HG03571 (cell line): ENCODE data around the gene BSG.

ENCODE experiments used
- ATAC-seq: cut with Tn5 transposase; IDR thresholded peaks from one replicate; pipeline ENCODE4 v1.9.1; 2021; ENCODE audit not compliant: unreplicated experiment

The BSG gene

DNA sequence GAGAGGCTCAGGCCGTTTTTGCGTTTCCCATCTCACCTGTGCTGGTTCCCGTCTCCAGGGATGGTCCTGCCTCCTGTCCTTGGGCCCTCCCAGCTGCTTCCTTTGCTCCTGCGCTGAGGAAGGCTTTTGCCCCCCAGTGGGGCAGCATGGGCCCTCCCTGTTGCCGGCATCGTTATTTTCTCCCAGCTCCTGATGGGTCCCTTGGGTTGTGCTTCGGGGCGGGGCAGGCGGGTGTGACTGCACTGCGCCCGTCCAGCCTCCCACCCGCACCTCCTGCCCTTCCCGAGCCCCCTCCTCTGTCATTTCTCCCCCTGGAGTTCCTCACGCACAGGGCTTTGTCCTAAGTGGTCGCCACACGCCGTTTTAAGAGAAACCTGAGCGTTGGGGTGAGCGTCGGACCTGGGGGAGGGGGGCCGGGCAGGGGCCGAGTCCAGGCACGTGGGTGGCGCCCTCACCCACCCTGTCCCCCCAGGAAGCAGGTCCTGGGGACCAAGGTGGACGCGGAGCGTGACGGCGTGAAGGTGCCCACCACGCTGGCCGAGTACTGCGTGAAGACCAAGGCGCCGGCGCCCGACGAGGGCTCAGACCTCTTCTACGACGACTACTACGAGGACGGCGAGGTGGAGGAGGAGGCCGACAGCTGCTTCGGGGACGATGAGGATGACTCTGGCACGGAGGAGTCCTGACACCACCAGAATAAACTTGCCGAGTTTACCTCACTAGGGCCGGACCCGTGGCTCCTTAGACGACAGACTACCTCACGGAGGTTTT lies 31.3 kb upstream of the BSG start:
- ATAC-seq: no peak

DNA sequence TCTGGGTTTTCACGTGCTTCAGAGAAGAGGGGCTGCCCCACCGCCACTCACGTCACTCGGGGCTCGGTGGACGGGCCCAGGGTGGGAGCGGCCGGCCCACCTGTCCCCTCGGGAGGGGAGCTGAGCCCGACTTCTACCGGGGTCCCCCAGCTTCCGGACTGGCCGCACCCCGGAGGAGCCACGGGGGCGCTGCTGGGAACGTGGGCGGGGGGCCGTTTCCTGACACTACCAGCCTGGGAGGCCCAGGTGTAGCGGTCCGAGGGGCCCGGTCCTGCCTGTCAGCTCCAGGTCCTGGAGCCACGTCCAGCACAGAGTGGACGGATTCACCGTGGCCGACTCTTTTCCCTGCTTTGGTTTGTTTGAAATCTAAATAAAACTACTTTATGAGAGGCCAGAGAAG lies 30.7 kb upstream of the BSG start:
- ATAC-seq: no peak

DNA sequence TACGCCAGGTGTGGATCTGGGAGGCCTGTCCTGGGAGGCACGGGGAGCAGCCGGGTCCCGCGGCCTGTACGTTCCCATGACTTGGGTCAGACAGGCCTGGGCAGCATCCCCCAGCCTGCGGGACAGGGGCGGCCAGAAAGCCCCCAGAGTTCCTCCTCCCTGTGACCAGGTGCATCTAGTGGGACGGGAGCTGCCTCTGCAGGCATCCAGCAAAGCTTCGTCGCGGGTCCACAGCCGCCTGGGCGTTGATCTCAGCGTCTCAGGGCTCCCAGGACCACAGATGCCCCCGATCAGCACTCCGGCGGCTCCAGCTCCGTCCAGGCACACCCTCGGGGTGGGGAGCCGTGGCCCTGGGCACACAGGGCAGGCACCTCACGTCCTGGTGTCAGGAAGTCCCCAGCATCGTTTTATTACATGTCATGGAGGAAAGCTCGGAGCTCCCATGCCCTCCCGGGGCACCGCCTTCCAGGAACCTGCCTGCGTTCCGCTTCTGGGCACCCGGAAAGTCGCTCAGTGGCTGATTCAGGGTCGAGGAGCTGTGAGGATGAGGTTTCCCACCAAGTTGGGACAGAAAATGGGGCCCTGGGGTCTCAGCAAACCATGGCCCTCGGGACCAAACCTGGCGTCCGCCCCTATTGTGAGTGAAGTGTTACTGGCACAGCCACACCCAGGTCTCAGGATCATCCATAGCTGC lies 30.1 kb upstream of the BSG start:
- ATAC-seq: no peak

DNA sequence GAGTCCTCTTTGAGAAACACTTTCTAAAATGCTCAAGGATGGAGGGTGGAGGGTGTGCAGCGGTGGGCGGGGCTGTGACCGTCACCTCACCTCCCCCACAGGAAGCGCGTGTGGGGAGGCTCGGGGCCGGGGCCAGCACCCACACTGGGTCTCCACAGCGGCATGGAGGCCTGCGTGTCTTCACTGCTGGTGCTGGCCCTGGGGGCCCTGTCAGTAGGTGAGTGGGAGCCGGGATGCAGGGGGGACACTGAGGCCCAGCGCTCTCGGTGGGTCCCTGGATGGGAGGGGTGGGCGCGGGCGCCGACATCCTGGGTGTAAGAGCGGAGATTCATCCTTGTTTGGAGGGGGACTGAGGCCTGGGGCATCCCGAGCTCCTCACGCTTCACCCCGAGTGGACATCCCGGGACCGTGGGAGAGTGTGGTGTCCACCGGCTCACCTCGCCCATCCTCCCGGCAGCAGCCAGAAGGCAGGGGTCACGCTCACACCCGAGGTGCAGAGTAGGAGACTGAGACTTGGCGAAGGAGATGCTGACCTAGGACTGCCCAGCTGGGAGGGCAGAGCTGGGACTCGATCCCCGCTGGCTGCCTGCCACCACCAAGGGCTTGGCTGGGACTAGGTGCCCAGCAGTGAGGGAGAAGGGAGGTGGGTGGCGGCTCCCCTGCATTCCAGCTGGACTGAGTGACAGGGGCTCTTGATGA lies 28.3 kb upstream of the BSG start, which contains the start of gene GZMM:
GZMM (plus strand) TSS at position 144 of the 699 bp plus-strand sequence; CDS start at position 163, 19 bp downstream.
- ATAC-seq: no peak

DNA sequence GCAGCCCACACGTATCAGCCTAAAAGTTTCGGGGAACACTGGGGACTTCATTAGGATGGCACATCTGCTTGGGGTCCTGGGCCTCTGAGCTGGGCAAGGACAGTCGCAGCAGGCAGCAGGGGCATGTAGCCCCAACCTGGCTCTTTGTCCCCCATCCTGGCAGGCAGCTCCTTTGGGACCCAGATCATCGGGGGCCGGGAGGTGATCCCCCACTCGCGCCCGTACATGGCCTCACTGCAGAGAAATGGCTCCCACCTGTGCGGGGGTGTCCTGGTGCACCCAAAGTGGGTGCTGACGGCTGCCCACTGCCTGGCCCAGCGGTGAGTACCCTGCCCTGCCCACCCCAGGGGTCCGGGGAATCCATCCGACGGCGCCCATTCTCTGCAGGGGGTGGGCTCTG lies 25.3 kb upstream of the BSG start:
- ATAC-seq: no peak

DNA sequence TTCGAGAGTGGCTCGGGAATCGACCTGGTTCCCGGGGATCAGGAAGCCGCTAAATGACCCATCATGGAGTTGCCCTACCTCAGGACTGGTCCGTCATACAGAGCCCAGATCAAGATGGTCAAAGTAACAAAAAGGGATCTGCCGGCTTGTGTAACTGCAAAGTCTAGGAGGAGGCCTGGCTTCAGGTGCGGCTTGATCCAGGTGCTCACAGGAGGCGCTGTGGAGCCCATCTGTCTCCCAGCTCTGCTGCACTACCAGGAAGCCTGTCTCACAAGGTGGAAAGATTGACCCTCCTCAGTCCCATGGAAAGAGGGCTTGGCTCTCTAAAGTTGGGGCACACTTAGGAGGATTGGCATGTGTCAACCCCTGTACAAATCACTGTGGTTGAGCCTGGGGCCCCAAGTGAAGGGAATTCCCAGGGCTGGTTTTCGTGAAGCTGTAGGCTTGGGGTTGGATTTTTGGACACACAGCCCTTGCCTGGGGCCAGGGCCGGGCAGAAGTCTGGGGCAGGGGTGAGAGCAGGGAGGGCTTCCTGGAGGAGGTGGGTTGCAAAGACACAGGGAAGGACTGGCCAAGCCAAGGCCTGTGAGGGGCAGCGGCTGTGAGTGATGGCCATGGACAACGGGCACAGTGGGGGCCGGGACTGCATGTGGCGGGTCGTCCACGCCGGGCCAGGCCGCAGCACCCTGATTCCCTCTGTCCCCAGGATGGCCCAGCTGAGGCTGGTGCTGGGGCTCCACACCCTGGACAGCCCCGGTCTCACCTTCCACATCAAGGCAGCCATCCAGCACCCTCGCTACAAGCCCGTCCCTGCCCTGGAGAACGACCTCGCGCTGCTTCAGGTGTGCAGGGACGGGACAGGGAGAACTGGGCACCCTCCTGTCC lies 24.3 kb upstream of the BSG start:
- no peak for ATAC-seq

DNA sequence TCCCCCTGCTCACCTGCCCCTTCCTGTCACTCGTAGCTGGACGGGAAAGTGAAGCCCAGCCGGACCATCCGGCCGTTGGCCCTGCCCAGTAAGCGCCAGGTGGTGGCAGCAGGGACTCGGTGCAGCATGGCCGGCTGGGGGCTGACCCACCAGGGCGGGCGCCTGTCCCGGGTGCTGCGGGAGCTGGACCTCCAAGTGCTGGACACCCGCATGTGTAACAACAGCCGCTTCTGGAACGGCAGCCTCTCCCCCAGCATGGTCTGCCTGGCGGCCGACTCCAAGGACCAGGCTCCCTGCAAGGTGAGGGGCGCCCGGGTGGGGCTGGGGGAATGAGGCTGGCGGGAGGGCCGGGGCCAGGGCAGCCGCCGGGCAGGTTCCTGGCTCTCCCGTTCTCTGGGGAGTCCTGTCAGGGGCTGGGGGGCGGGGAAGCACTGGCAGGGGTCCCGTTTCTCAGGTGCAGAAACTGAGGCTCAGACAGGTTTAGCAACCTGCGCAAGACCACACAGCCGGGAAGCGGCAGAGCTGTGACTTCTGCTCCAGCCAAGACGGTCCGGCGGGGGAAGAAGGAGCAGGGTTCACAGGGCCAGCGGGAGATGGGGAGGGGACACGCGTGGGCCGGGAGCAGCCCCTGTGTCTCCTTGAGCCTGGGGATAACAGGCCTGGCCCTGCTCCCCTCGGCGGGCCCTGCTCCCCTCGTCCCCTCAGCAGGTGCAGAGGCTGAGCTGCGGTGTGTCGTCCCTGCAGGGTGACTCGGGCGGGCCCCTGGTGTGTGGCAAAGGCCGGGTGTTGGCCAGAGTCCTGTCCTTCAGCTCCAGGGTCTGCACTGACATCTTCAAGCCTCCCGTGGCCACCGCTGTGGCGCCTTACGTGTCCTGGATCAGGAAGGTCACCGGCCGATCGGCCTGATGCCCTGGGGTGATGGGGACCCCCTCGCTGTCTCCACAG lies 23.2 kb upstream of the BSG start:
- no peak for ATAC-seq

DNA sequence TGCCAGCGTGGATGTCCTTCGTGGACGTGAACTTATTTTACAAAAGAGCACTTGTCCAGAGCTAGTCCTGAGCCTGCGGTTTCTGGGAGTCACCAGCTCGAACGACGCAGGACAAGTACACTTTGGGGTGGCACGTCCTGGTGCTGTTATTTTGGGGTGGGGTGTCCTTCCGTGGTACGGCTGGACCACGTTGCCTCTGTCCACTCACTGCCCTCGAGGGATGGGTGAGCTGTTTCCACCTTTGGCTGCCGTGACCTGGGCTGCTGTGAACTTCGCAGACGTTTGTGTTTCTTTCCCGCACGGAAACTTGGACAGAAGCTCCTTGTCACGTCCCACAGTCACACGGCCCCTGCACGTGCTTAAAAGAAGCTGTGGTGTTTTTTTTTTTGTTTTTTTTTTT lies 17.6 kb upstream of the BSG start:
- ATAC-seq: no peak

DNA sequence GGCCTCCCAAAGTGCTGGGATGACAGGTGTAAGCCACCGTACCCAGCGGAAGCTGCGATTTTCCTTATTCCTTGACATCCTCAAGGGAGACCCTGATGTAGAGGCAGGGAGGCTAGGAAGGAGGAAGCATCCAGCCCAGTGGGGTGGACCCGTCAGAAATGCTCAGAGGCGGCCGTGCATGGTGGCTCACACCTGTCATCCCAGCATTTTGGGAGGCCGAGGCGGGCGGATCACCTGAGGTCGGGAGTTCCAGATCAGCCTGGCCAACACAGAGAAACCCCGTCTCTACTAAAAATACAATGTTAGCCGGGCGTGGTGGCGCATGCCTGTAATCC lies 17.0 kb upstream of the BSG start:
- ATAC-seq: no peak

DNA sequence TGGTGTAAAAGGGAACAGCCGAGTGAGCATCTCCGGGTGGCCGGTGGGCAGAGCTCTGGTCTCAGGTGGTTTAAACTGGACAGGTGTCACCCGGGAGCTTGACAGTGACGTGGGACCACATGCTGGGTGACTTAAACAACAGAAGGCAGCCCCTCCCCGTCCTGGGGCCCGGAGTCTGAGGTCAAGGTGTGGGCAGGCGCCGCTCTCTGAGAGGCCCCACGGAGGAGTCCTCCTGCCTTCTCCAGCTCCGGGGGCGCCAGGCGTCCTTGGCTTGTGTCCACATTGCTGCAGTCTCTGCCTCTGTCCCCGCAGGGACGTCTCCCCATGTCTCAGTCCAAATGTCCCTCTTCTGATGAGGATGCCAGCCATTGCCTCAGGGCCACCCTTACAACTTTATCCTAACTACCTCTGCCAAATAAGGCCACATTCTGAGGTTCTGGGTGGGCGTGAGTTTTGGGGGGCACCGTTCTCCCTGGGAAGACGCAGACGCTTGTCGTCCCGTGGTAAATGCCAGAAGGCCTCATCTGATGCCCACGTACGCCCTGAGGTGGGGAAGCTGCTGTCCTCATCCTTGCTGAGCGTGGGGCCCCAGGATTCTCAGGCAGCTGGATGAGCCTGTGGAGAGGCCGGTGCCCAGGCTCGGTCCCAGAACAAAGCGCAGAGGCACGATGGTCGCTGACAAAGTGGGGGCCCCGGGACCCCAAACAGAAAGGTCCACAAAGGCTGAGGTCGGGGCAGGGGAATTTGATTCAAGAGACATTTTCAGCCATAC lies 15.6 kb upstream of the BSG start:
- no peak for ATAC-seq

DNA sequence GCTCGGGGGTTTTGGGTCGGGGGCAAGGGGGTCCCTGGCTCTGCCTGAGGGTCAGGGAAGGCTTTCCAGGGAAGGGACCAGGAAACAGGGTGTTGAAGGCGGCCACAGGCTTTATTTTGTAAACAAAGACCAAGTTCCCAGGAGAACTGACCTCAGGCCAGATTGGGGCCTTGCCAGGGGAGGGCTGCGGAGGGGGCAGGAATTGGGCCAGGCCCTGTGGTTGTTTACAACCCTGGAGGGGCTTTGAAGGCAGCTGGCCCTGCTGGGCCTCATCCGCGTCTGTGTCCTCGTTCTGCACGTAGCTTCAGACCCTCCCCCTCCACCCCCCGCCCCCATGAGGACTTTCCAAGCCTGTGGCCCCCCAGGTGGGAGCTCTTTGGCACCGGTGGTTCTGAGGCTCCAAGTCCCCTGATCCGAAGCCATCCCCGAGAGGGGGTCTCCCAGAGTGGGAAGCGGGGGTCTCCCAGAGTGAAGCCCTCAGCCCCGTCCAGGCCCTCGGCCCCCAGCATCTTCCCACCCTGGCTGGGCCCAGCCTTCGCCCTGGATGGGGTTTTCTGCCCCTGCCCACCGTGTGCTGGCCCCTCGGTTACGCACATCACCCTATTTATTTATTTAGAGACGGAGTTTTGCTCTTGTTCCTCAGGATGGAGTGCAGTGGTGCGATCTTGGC lies 13.5 kb upstream of the BSG start:
- no peak for ATAC-seq

DNA sequence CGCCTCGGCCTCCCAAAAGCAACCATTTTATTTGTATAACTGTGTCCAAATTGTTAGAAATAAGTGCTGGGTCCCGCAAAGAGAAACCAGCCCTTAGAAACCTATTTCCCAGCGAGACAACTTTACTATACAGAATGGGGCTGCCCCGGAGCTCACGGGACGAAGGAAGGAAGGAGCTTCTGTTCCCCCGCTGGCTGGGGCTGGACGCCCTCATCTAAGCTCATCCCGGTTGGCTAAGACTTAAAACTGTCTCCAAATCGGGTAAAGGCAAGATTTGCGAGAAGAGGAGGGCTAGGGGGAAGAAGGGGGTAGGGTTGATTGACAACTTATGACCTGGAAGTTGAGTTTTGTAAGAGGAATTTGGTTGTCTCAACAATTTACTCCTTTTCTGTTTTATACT lies 12.3 kb upstream of the BSG start:
- no peak for ATAC-seq

DNA sequence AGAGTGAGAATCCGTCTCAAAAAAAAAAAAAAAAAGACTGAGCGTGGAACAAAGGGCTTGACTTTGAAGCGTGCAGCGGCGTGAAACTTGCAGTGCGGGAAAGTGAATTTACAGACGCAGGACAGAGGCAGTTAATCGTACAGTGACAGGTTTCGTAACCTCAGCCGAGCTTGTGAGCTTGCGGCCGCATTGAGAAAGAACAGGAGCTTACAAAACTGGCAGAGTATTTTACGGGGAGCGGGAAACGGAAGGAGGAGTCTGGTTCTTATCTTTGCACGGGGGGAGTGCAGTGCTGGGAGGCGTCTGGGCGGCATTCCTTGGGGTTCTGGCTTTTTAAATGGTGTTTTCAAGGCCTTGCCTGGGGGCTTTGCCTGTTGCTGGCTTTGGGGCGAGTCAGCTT lies 6.0 kb upstream of the BSG start:
- no peak for ATAC-seq

DNA sequence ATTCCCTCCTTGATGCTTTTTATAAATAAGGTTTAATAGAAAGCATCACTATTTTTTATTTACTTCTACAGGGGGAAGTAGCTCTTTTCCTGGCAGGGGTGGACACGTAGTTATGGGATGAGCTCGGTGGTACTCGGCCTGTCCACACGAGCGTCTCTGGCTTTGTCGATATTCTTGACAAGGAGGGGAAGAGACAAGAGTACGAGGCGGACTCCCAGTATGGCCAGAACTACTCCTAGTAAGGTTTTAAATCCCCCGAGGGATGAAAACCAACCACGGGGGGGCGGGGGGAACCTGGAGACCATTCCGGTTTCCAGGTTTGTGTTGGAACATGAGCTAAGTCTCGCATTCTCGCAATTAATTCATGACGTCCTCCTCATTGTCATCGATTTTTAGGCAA lies 5.6 kb upstream of the BSG start:
- ATAC-seq: no peak

DNA sequence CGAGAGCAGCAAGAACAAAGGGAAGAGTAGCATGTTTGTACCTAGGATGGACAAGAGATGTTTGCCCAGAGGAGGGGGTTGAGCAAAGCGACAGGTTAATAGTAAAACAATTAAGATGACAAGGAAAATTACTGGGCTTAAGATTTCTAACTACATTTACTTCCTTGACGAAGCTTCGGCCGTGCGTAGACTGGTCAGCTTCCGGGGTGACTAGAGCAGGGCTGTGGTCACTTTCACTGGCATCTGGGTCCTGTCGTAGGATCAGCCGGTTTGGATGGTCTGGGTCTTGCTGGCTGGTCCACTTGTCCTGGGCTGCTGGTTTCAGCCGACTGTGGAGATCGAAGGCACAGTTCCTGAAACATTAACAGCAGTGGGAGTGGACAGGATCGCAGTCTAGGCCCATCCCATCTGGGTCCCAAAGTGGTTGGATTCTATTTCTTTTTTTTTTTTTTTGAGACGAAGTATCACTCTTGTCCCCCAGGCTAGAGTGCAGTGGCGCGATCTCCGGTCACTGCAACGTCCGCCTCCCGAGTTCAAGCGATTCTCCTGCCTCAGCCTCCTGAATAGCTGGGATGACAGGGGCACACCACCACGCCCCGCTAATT lies 5.0 kb upstream of the BSG start:
- no peak for ATAC-seq

DNA sequence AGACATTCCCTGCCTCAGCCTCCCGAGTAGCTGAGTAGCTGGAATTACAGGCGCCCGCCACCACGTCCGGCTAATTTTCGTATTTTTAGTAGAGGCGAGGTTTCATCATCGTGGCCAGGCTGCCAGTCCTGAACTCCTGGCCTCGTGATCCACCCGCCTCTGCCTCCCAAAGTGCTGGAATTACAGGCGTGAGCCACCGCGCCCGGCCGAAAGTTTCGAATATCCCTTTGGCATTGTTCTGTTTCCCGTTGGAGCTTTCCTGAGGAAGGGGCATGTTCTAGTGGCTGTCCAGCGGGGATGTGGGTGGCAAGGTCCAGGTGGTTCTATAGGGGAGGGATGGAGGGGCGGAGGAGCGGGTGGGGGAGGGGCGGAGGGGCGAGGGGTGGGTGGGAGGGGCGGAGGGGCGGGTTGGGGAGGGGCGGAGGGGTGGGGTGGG lies 2.1 kb upstream of the BSG start:
- no peak for ATAC-seq

DNA sequence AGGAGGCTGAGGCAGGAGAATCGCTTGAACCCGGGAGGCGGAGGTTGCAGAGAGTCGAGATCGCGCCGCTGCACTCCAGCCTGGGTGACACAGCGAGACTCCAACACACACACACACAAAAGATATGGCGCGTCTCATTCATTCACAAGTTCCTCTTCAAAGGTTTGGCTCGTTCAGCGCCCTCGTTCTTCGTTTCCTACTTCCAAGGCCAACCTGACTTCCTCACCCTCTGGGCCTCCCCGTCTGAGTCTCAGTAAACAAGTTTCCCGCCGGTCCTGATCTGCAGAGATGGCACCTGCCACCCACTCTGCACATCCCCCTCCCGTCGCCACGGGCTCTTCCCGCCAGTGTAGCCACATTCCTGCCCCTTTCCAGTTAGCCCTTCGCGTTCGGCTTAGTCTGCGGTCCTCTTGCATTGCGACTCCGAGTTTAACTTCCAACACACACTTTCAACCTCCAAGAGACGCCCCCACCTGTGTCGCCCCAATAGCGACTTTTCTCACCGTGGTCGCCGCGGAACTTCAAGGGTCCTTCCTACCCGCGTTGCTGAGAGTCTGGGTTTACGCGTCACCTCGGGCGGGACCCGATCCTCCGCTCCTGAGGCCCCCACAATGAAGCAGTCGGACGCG lies 1.3 kb upstream of the BSG start:
- no peak for ATAC-seq

DNA sequence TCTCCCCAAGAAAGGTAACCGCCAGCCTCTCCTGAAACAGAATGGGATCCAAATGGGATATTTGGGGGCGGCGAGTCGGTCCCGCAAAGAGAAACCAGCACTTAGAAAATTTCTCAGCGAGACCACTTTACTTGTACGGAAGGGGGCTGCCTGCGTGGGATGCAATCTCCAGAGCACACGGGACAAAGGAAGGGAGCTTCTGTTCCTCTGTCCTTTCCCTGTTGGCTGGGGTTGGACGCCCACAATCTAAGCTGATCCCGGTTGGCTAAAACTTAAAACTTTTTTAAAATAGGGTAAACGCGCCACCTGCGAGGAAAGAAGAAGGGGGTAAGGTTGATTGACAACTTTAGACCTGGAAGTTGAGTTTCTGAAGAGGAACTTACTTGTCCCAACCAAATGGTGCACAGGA lies 826 bp upstream of the BSG start:
- ATAC-seq: no peak
